ENCODE results near the gene CCNJ.

- no peak for TF ChIP-seq CTCF (IDR thresholded peaks at IDR 0.05 in 2 of 3, conservative IDR thresholded peaks at IDR 0.05 in 1 of 3; ENCODE audit: insufficient read depth in 2 of 3, low read depth in 1 of 3, low read length in 3 of 3)
- no peak for TF ChIP-seq TAF15 (IDR thresholded peaks at IDR 0.05; ENCODE audit: low read depth, low read length)
- TF ChIP-seq GTF2B (IDR thresholded peaks at IDR 0.05; ENCODE audit: extremely low read depth, insufficient read length) = no peak
- no peak for TF ChIP-seq ZNF3 (CRISPR knock-in tag; IDR thresholded peaks at IDR 0.05)
- no peak for TF ChIP-seq ZBTB40 (IDR thresholded peaks at IDR 0.05)
- TF ChIP-seq ZBTB40 (CRISPR knock-in tag; IDR thresholded peaks at IDR 0.05) = no peak
- TF ChIP-seq NFXL1 (CRISPR knock-in tag; IDR thresholded peaks at IDR 0.05) = no peak
Observed at GRCh38 chr10:96082748-96083147, 39.4 kb downstream of the CCNJ start.

Data from K562 (cell line).